SK-N-SH (cell line): Measurements from ENCODE around the gene PDE6B. TPM values are rescaled to one million over a fixed set of nuclear protein-coding genes. Genes with fewer than 3 reads are reported as not detected.

Experiments
- CTCF ChIA-PET: fragments of 300-600, 350-600 bp; formaldehyde crosslinking; extraction: SDS; loops from one replicate; lab custom pipeline; 2021; lab: Yijun Ruan, JAX
- POLR2A ChIA-PET: fragments of 350-600 bp; sonication (Branson Sonifier 250); formaldehyde crosslinking; extraction: SDS; loops from one replicate; lab custom pipeline; 2020; ENCODE audit warnings: antibody characterized with exemption, inconsistent platforms; lab: Yijun Ruan, JAX
- DNase-seq: peaks from one replicate; pipeline ENCODE4 v3.0.0; 2012
- H2AFZ ChIP-seq: fragments of 200-600 bp; sonication (generic); 2 replicates; pipeline ENCODE4 v1.8.1; 2016; ENCODE audit warnings: antibody characterized with exemption, mild to moderate bottlenecking, low read depth
- H3F3A ChIP-seq: fragments of 200-600 bp; sonication (generic); replicated peaks from 2 replicates; pipeline ENCODE3; 2016; ENCODE audit warnings: antibody characterized with exemption, mild to moderate bottlenecking; ENCODE audit not compliant: insufficient read depth
- H3K27ac ChIP-seq, 2 experiments: fragments of 200-500 bp in 1 of 2; fragments of 200-600 bp in 1 of 2; sonication (Bioruptor generic) in 1 of 2; sonication (generic), shearing (Covaris generic) in 1 of 2; 2 replicates each; pipeline versions ENCODE4 v1.5.1 to v1.6.1; 2014 to 2016; ENCODE audit warnings: low read depth in 2 of 2, inconsistent platforms in 1 of 2, low read length in 1 of 2, mild to moderate bottlenecking in 1 of 2, mixed read lengths in 1 of 2
- H3K27me3 ChIP-seq: fragments of 200-600 bp; sonication (generic), shearing (Covaris generic); 2 replicates; pipeline ENCODE4 v1.6.1; 2016; ENCODE audit warnings: mixed run types; ENCODE audit not compliant: insufficient read depth
- H3K36me3 ChIP-seq, 2 experiments: fragments of 200-500 bp in 1 of 2; fragments of 200-600 bp in 1 of 2; sonication (Bioruptor generic) in 1 of 2; sonication (generic) in 1 of 2; replicated peaks in 1 of 2; 2 replicates each; pipeline versions ENCODE3 to v1.5.1; 2014 to 2016; ENCODE audit warnings: low read length in 1 of 2, mild to moderate bottlenecking in 1 of 2; ENCODE audit not compliant: insufficient read depth in 2 of 2, control insufficient read depth in 1 of 2
- H3K4me1 ChIP-seq, 2 experiments: fragments of 200-500 bp in 1 of 2; fragments of 200-600 bp in 1 of 2; sonication (Bioruptor generic) in 1 of 2; sonication (generic), shearing (Covaris generic) in 1 of 2; 2 replicates each; pipeline versions ENCODE4 v1.5.1 to v1.6.1; 2014 to 2016; ENCODE audit warnings: low read depth in 1 of 2, low read length in 1 of 2, mixed run types in 1 of 2; ENCODE audit not compliant: insufficient read depth in 2 of 2, control insufficient read depth in 1 of 2
- H3K4me2 ChIP-seq: fragments of 200-600 bp; sonication (generic), shearing (Covaris generic); 2 replicates; pipeline ENCODE4 v1.6.1; 2017; ENCODE audit warnings: mixed run types
- H3K4me3 ChIP-seq, 2 experiments: fragments of 200-500 bp in 1 of 2; fragments of 200-600 bp in 1 of 2; sonication (Bioruptor generic) in 1 of 2; sonication (generic), shearing (Covaris generic) in 1 of 2; 2 replicates each; pipeline versions ENCODE4 v1.5.1 to v1.8.1; 2014 to 2016; ENCODE audit warnings: low read depth in 2 of 2, inconsistent platforms in 1 of 2, low read length in 1 of 2, mild to moderate bottlenecking in 1 of 2, mixed read lengths in 1 of 2, moderate library complexity in 1 of 2
- H3K79me2 ChIP-seq: fragments of 200-600 bp; sonication (generic); 2 replicates; pipeline ENCODE4 v1.8.1; 2017; ENCODE audit warnings: mild to moderate bottlenecking; ENCODE audit not compliant: insufficient read depth
- H3K9ac ChIP-seq: fragments of 200-600 bp; sonication (generic); 2 replicates; pipeline ENCODE4 v1.6.1; 2017; ENCODE audit warnings: mixed run types
- H3K9me2 ChIP-seq: fragments of 200-600 bp; sonication (generic); 2 replicates; pipeline ENCODE4 v1.6.1; 2017; ENCODE audit warnings: mixed run types
- H3K9me3 ChIP-seq: fragments of 200-600 bp; sonication (generic); 2 replicates; pipeline ENCODE4 v1.6.1; 2017; ENCODE audit warnings: mixed run types, mild to moderate bottlenecking, moderate library complexity
- H4K20me1 ChIP-seq: fragments of 200-600 bp; sonication (generic); 2 replicates; pipeline ENCODE4 v1.6.1; 2017; ENCODE audit warnings: mild to moderate bottlenecking, mixed run types; ENCODE audit not compliant: insufficient read depth
- CTCF ChIP-seq: fragments of 200-600 bp; sonication (generic); IDR thresholded peaks from 2 replicates; pipeline ENCODE4 v1.6.1; 2017; ENCODE audit warnings: antibody characterized with exemption, mild to moderate bottlenecking, moderate library complexity
- NFIC ChIP-seq: IDR thresholded peaks from 2 replicates; pipeline ENCODE4 v1.4.0; 2012; ENCODE audit warnings: borderline replicate concordance
- RCOR1 ChIP-seq: fragments of 150-350 bp; IDR thresholded peaks from 2 replicates; pipeline ENCODE4 v1.6.1; 2017; ENCODE audit warnings: antibody characterized with exemption, low read length
- RFX5 ChIP-seq: IDR thresholded peaks from 2 replicates; pipeline ENCODE4 v1.6.1; 2012; ENCODE audit warnings: mild to moderate bottlenecking, improper control_type of control experiment, low read length
- SIN3A ChIP-seq: IDR thresholded peaks from 2 replicates; pipeline ENCODE4 v1.6.1; 2012; ENCODE audit warnings: low read depth, mild to moderate bottlenecking, low read length, moderate library complexity, borderline replicate concordance
- TAF1 ChIP-seq: IDR thresholded peaks from 2 replicates; pipeline ENCODE4 v1.6.1; 2012; ENCODE audit warnings: low read depth, mild to moderate bottlenecking, low read length, moderate library complexity, borderline replicate concordance
- TCF12 ChIP-seq: IDR thresholded peaks from 2 replicates; pipeline ENCODE4 v1.4.0; 2012
- USF1 ChIP-seq: IDR thresholded peaks from 2 replicates; pipeline ENCODE4 v1.4.0; 2012; ENCODE audit warnings: low read depth, borderline replicate concordance
- WGBS: methylation state at CpG from one replicate; pipeline ENCODE4 v1.1.6; 2017; ENCODE audit warnings: low lambda C conversion rate; 5-methylcytosine and 5-hydroxymethylcytosine counted together
- polyA plus RNA-seq, 3 experiments: library from polyadenylated mRNA; depleted of rRNA; stranded (reverse); fragments of >200 nt; gene quantifications; 2 replicates each; pipeline ENCODE4 v1.2.3, GENCODE V29; 2012
- TF ChIP-seq, protein P1 (sequence below): IDR thresholded peaks from 2 replicates; pipeline ENCODE4 v1.4.0; 2012; ENCODE audit warnings: low read depth

The PDE6B gene
- polyA plus RNA-seq, 1 of the 3 experiments (the other 2 are of a cell fraction) = 1.2 TPM

DNA sequence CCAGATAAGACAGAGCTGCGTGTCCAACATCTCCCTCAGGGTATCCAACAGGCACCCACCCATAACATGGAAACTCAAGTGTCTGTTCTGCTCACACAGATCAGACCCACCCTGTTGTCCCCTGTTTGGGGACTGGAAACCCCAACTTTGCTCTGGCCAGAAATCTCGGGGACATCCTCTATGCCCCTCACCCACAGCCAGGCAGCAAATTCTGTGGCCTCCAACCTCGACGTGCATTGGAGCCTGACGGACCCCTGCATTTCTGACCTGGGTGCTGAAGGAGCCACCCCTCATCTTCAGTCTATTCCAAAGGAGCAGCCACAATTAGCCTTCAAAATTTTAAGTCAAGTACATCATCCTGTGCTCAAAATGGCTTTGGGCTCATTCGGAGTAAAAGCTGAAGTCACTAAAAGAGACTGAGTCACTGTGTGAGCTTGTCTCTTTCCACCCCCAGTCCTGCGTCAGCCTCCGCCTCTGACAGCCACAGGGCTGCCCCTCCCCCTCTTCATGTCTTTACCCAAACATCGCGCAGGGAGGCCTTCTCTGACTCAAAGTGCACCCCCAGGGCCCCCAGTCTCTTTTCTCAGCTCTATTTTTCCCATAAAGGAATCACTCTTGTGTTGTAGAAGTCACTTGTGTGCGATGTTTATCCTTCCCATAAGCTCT is 24.4 kb upstream of the PDE6B start (continued):
- no peak for TF ChIP-seq USF1
- TF ChIP-seq, protein P1, sequence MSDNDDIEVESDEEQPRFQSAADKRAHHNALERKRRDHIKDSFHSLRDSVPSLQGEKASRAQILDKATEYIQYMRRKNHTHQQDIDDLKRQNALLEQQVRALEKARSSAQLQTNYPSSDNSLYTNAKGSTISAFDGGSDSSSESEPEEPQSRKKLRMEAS = no peak
- no peak for TF ChIP-seq RCOR1

DNA sequence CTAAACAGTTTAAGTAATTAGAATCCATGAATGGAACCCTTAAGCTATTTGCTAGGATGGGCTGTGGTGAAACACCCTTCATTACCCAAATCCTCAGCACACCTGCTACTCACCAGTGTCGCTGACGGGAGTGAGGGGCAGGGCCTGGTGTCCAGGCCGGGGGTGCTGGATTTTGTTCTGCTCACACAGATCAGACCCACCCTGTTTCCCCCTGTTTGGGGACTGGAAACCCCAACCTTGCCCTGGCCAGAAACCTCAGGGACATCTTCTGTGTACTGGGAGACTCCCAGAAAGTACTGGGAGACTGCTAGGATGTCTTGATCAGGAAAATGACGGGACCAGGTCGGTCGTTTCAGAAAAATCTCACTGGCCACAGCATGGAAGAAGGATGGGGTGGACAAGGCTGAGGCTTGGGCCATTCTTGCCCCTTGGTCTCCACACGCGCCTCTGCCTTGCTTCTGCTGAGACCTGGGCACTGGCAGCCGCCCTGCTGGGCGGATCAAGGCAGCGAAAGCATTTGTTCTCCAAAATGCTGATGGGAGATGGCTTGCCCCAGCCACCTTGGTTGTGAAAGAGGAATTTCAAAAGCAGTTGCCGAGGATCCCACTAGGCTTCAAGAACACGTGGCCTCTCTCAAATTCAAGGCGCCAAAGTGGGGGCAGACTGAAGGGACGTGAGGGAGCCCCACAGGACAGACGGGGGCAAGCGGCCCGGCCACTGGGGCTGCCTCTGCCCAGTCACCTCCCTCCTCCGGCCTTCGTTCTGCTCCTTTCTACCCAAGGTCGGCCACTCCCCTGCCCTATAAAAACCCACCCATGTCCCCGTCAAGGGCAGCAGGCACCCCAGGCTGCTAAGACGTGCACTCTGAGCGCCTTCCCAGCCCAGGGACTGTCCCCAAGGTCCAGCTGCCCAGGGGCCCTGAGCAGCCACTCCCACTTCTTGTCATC is 23.5 kb upstream of the PDE6B start:
- 46% methylated on average over 23 of the region's 24 CpGs for WGBS
- POLR2A ChIA-PET = no interaction called here

More for the DNA sequence above, 23.5 kb upstream of the PDE6B start:
- DNase-seq = no peak
- H3K4me3 ChIP-seq = no peak overlapping the region
- H2AFZ ChIP-seq = no peak overlapping the region
- no peak overlapping the region for H3K9ac ChIP-seq
- CTCF ChIA-PET = interaction anchor here (1.0 kb wide), 2 partner anchors 72 to 107 kb away, joined by 3 to 4 read pairs; partner anchors contain the start of genes ATP5ME and MYL5
- H4K20me1 ChIP-seq = no peaks in the 10 kb centered on the region
- no peaks in the 10 kb centered on the region for H3K4me1 ChIP-seq
- H3K9me3 ChIP-seq = no peaks in the 10 kb centered on the region
- no peaks in the 10 kb centered on the region for H3F3A ChIP-seq
- H3K79me2 ChIP-seq = no peaks in the 10 kb centered on the region
- H3K36me3 ChIP-seq = no peaks in the 10 kb centered on the region
- no peaks in the 10 kb centered on the region for H3K9me2 ChIP-seq
- TF ChIP-seq RFX5 (no peak), SIN3A (no peak), CTCF (no peak), NFIC (no peak), TCF12 (no peak), TAF1 (no peak)
- no peak overlapping the region for H3K4me2 ChIP-seq
- H3K27ac ChIP-seq = no peak overlapping the region
- peaks cover 13% of the 10 kb centered on the region; the same call in 1 of the 2 replicates for H3K27me3 ChIP-seq
